Measurements from ENCODE around the gene NINL. TPM values are rescaled to one million over a fixed set of nuclear protein-coding genes. Genes with fewer than 3 reads are reported as not detected.

Gene NINL
- polyA plus RNA-seq, 1 of the 3 experiments (the other 2 are of a cell fraction), result 22.5 TPM

GRCh38 chr20:25480156-25480555 is 105.2 kb downstream of the NINL start:
- no peaks in the 10 kb centered on the region for H3K9me2 ChIP-seq
- TF ChIP-seq SMC3 (IDR thresholded peaks at IDR 0.05; ENCODE audit: low read depth, low read length) (no peak), IRF3 (IDR thresholded peaks at IDR 0.05; ENCODE audit: low read depth, low read length) (no peak), PBX3 (IDR thresholded peaks at IDR 0.05) (no peak), MEF2A (IDR thresholded peaks at IDR 0.05; ENCODE audit: borderline replicate concordance, low read depth) (no peak), RFX5 (IDR thresholded peaks at IDR 0.05; ENCODE audit: low read length) (no peak), ELF1 (IDR thresholded peaks at IDR 0.05) (no peak)
- ChIA-PET POLR2A (no interaction called here), CTCF (interaction anchor here (1.1 kb wide), 1 partner anchor 61 kb away, joined by 3 read pairs; no protein-coding TSS in a partner anchor)
- H2AFZ ChIP-seq (ENCODE audit: low read depth), result no peak overlapping the region
- no peaks in the 10 kb centered on the region for H3K9me3 ChIP-seq
- no peaks in the 10 kb centered on the region for H3F3A ChIP-seq (replicated peaks; ENCODE audit: insufficient read depth)
- H3K4me3 ChIP-seq (ENCODE audit: low read depth in 2 of 2, low read length in 1 of 2), result no peak overlapping the region
- no peaks in the 10 kb centered on the region for H4K20me1 ChIP-seq (ENCODE audit: insufficient read depth)
- no peak overlapping the region for H3K4me2 ChIP-seq
- no peak overlapping the region for H3K9ac ChIP-seq
- DNase-seq, result no peak
- H3K36me3 ChIP-seq (replicated peaks in 1 of 2; ENCODE audit: control insufficient read depth in 1 of 2, insufficient read depth in 2 of 2, low read length in 1 of 2), result peaks cover 4 to 59% of the 10 kb centered on the region in 2 experiments
- WGBS (ENCODE audit: low lambda C conversion rate), result 97% methylated on average over 7 of the region's 7 CpGs
- H3K4me1 ChIP-seq (ENCODE audit: control insufficient read depth in 1 of 2, insufficient read depth in 2 of 2, low read depth in 1 of 2, low read length in 1 of 2), result peaks cover 0 to 2% of the 10 kb centered on the region in 2 experiments; a peak in 1 of 4 replicates
- H3K27ac ChIP-seq (ENCODE audit: low read depth in 2 of 2, low read length in 1 of 2), result no peak overlapping the region
- H3K27me3 ChIP-seq (ENCODE audit: insufficient read depth), result no peaks in the 10 kb centered on the region
- no peaks in the 10 kb centered on the region for H3K79me2 ChIP-seq (ENCODE audit: insufficient read depth)

DNA sequence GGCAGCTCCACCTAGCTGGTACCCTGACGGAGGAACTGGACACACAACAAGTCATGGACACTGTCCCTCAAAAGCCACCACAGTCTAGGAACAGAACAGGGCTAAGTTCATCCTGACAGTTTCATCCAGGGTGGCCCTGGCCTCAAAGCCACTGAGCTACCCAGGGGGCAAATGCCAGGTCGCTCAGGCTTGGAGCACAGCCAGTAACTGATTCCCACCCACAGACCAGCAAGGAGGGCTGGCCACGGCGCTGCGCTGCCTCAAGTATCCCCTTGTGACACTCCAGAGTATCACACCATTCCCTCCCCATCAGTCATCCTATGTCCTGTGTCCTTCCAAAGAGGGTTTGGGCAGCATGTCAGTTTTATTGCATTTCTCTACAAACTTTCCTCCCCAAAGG is 105.7 kb downstream of the NINL start:
- DNase-seq, result no peak
- H4K20me1 ChIP-seq (ENCODE audit: insufficient read depth), result no peaks in the 10 kb centered on the region
- 67% methylated on average over 1 of the region's 5 CpGs for whole genome bisulfite sequencing (ENCODE audit: low lambda C conversion rate)
- no peak overlapping the region for H3K9ac ChIP-seq
- no peaks in the 10 kb centered on the region for H3K9me3 ChIP-seq
- no peaks in the 10 kb centered on the region for H3K4me1 ChIP-seq (ENCODE audit: control insufficient read depth in 1 of 2, insufficient read depth in 2 of 2, low read depth in 1 of 2, low read length in 1 of 2)
- peaks cover 4 to 55% of the 10 kb centered on the region in 2 experiments for H3K36me3 ChIP-seq (replicated peaks in 1 of 2; ENCODE audit: control insufficient read depth in 1 of 2, insufficient read depth in 2 of 2, low read length in 1 of 2)
- H3K4me2 ChIP-seq, result no peak overlapping the region
- CTCF ChIA-PET, result interaction anchor here (1.1 kb wide), 1 partner anchor 61 kb away, joined by 3 read pairs; no protein-coding TSS in a partner anchor
- no peaks in the 10 kb centered on the region for H3K79me2 ChIP-seq (ENCODE audit: insufficient read depth)
- no peak overlapping the region for H3K4me3 ChIP-seq (ENCODE audit: low read depth in 2 of 2, low read length in 1 of 2)
- no peaks in the 10 kb centered on the region for H3K27me3 ChIP-seq (ENCODE audit: insufficient read depth)
- no peaks in the 10 kb centered on the region for H3K9me2 ChIP-seq
- H3F3A ChIP-seq (replicated peaks; ENCODE audit: insufficient read depth), result no peaks in the 10 kb centered on the region
- POLR2A ChIA-PET, result no interaction called here
- H3K27ac ChIP-seq (ENCODE audit: low read depth in 2 of 2, low read length in 1 of 2), result no peak overlapping the region
- no peak overlapping the region for H2AFZ ChIP-seq (ENCODE audit: low read depth)
- TF ChIP-seq YY1 (IDR thresholded peaks at IDR 0.05; ENCODE audit: low read depth) (no peak), MEF2A (IDR thresholded peaks at IDR 0.05; ENCODE audit: borderline replicate concordance, low read depth) (no peak), FOXM1 (IDR thresholded peaks at IDR 0.05; ENCODE audit: low read depth) (no peak), CHD2 (IDR thresholded peaks at IDR 0.05; ENCODE audit: low read length, partially characterized antibody) (no peak), TEAD4 (IDR thresholded peaks at IDR 0.05; ENCODE audit: borderline replicate concordance, insufficient read depth) (no peak), PBX3 (IDR thresholded peaks at IDR 0.05) (no peak), RXRA (IDR thresholded peaks at IDR 0.05; ENCODE audit: borderline replicate concordance, low read depth) (no peak), EZH2phosphoT487 (IDR thresholded peaks at IDR 0.05; ENCODE audit: borderline replicate concordance, low read depth) (no peak), FOXJ3 (CRISPR knock-in tag; IDR thresholded peaks at IDR 0.05) (no peak), POLR2AphosphoS5 (IDR thresholded peaks at IDR 0.05; ENCODE audit: low read depth, low read length) (no peak), MAX (IDR thresholded peaks at IDR 0.05; ENCODE audit: low read depth) (no peak), ELF1 (IDR thresholded peaks at IDR 0.05) (no peak), JUND (IDR thresholded peaks at IDR 0.05) (no peak), IRF3 (IDR thresholded peaks at IDR 0.05; ENCODE audit: low read depth, low read length) (no peak)
- TF ChIP-seq, protein P1, sequence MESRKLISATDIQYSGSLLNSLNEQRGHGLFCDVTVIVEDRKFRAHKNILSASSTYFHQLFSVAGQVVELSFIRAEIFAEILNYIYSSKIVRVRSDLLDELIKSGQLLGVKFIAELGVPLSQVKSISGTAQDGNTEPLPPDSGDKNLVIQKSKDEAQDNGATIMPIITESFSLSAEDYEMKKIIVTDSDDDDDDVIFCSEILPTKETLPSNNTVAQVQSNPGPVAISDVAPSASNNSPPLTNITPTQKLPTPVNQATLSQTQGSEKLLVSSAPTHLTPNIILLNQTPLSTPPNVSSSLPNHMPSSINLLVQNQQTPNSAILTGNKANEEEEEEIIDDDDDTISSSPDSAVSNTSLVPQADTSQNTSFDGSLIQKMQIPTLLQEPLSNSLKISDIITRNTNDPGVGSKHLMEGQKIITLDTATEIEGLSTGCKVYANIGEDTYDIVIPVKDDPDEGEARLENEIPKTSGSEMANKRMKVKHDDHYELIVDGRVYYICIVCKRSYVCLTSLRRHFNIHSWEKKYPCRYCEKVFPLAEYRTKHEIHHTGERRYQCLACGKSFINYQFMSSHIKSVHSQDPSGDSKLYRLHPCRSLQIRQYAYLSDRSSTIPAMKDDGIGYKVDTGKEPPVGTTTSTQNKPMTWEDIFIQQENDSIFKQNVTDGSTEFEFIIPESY (IDR thresholded peaks at IDR 0.05; ENCODE audit: borderline replicate concordance, low read depth), result no peak
- TF ChIP-seq, protein P2, sequence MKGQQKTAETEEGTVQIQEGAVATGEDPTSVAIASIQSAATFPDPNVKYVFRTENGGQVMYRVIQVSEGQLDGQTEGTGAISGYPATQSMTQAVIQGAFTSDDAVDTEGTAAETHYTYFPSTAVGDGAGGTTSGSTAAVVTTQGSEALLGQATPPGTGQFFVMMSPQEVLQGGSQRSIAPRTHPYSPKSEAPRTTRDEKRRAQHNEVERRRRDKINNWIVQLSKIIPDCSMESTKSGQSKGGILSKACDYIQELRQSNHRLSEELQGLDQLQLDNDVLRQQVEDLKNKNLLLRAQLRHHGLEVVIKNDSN (IDR thresholded peaks at IDR 0.05; ENCODE audit: borderline replicate concordance, low read depth), result no peak

All from SK-N-SH (cell line).